B cell (primary cell): Measurements from ENCODE around the gene CTIF. TPM values are rescaled to one million over a fixed set of nuclear protein-coding genes. Genes with fewer than 3 reads are reported as not detected.

Experiments
- ATAC-seq: fragments of 200-7000 bp; cut with Tn5 transposase; one replicate; pipeline ENCODE4 v1.10.0; 2021; ENCODE audit warnings: low read depth, mild to moderate bottlenecking, moderate number of reproducible peaks, moderate library complexity
- CTCF ChIA-PET: fragments of 350-600 bp; sonication (Branson Sonifier 250); formaldehyde crosslinking; loops from one replicate; lab custom pipeline; 2021; ENCODE audit warnings: antibody characterized with exemption, inconsistent platforms; lab: Charles Lee
- POLR2A ChIA-PET: fragments of 350-600 bp; sonication (Branson Sonifier 250); formaldehyde crosslinking; loops from one replicate; lab custom pipeline; 2021; ENCODE audit warnings: antibody characterized with exemption; lab: Charles Lee
- DNase-seq: peaks from one replicate; pipeline ENCODE4 v3.0.0; 2013
- H2AFZ ChIP-seq: 2 replicates; pipeline ENCODE4 v1.6.1; 2012; ENCODE audit warnings: mild to moderate bottlenecking, low read depth, low read length; ENCODE audit not compliant: insufficient read depth, poor library complexity, severe bottlenecking
- H3K27ac ChIP-seq, 2 donors: 1 replicate in 1 of 2; 2 replicates in 1 of 2; pipeline ENCODE4 v1.5.1; 2012 to 2013; ENCODE audit warnings: low read length in 2 of 2, mild to moderate bottlenecking in 2 of 2, moderate library complexity in 1 of 2
- H3K27me3 ChIP-seq, 4 experiments: fragments of 200-600 bp in 1 of 4; sonication (generic) in 1 of 4; replicated peaks in 1 of 4; 1 replicate in 2 of 4; 2 replicates in 2 of 4; pipeline versions ENCODE4 v1.6.1 to v1.7.0; 2013 to 2016; ENCODE audit warnings: low read length in 3 of 4, mild to moderate bottlenecking in 2 of 4, mixed read lengths in 1 of 4, moderate library complexity in 1 of 4; ENCODE audit not compliant: insufficient read depth in 4 of 4, control insufficient read depth in 3 of 4; ENCODE audit errors: control extremely low read depth in 1 of 4
- H3K36me3 ChIP-seq, 2 experiments: replicated peaks in 1 of 2; 1 replicate in 1 of 2; 2 replicates in 1 of 2; pipeline versions ENCODE4 v1.6.1 to v1.7.1; 2013; ENCODE audit warnings: low read length in 1 of 2; ENCODE audit not compliant: insufficient read depth in 2 of 2, control insufficient read depth in 1 of 2; ENCODE audit errors: control extremely low read depth in 1 of 2, extremely low read depth in 1 of 2
- H3K4me1 ChIP-seq, 2 donors: fragments of 200-600 bp in 1 of 2; sonication (generic) in 1 of 2; 1 replicate in 1 of 2; 2 replicates in 1 of 2; pipeline versions ENCODE4 v1.5.1 to v1.6.1; 2013 to 2017; ENCODE audit warnings: low read length in 2 of 2; ENCODE audit not compliant: control insufficient read depth in 2 of 2, insufficient read depth in 2 of 2
- H3K4me2 ChIP-seq: replicated peaks from 2 replicates; pipeline ENCODE3; 2012; ENCODE audit warnings: mild to moderate bottlenecking, low read depth, low read length; ENCODE audit not compliant: poor library complexity, severe bottlenecking
- H3K4me3 ChIP-seq, 5 experiments: fragments of 200-600 bp in 1 of 5; sonication (generic) in 1 of 5; 1 replicate in 3 of 5; 2 replicates in 2 of 5; pipeline versions ENCODE4 v1.5.1 to v1.7.0; 2011 to 2016; ENCODE audit warnings: low read length in 4 of 5, mild to moderate bottlenecking in 4 of 5, low read depth in 2 of 5, control low read depth in 1 of 5, moderate library complexity in 1 of 5; ENCODE audit not compliant: insufficient read depth in 1 of 5; ENCODE audit errors: control extremely low read depth in 1 of 5, extremely low read depth in 1 of 5
- H3K79me2 ChIP-seq: fragments of 200-600 bp; sonication (generic); one replicate; pipeline ENCODE4 v1.6.0; 2016; ENCODE audit warnings: low read length; ENCODE audit not compliant: control insufficient read depth, insufficient read depth
- H3K9ac ChIP-seq: fragments of 200-600 bp; sonication (generic); 2 replicates; pipeline ENCODE4 v1.6.1; 2017; ENCODE audit warnings: mild to moderate bottlenecking, low read length, moderate library complexity
- H3K9me3 ChIP-seq, 3 donors: one replicate each; pipeline versions ENCODE4 v1.6.1 to v1.7.1; 2013; ENCODE audit warnings: low read length in 2 of 3; ENCODE audit not compliant: control insufficient read depth in 2 of 3, insufficient read depth in 1 of 3; ENCODE audit errors: control extremely low read depth in 1 of 3
- H4K20me1 ChIP-seq: 2 replicates; pipeline ENCODE4 v1.6.0; 2012; ENCODE audit warnings: mild to moderate bottlenecking, low read length; ENCODE audit not compliant: insufficient read depth, control insufficient read depth, poor library complexity, severe bottlenecking
- H3K27ac Mint-ChIP-seq: one replicate; pipeline ENCODE4 v1.8.0; 2021; ENCODE audit warnings: mixed read lengths
- H3K27me3 Mint-ChIP-seq: one replicate; pipeline ENCODE4 v1.8.0; 2021; ENCODE audit warnings: mixed read lengths
- H3K4me1 Mint-ChIP-seq: one replicate; pipeline ENCODE4 v1.8.0; 2021; ENCODE audit warnings: mixed read lengths
- H3K4me3 Mint-ChIP-seq: one replicate; pipeline ENCODE4 v1.8.0; 2021; ENCODE audit warnings: mixed read lengths
- H3K9me3 Mint-ChIP-seq: one replicate; pipeline ENCODE4 v1.8.0; 2022; ENCODE audit warnings: mixed read lengths; ENCODE audit not compliant: insufficient read depth
- EZH2 ChIP-seq: IDR thresholded peaks from 2 replicates; pipeline ENCODE4 v1.6.1; 2012; ENCODE audit warnings: borderline replicate concordance, low read depth, mild to moderate bottlenecking, moderate library complexity, low read length; ENCODE audit not compliant: insufficient read depth, poor library complexity, severe bottlenecking
- WGBS: methylation state at CpG from one replicate; pipeline ENCODE4 v1.1.5; 2013; ENCODE audit warnings: missing lambda C conversion rate; ENCODE audit not compliant: insufficient coverage; 5-methylcytosine and 5-hydroxymethylcytosine counted together
- intact Hi-C: fragments of 100-400 bp; cut with micrococcal nuclease; formaldehyde crosslinking; loops from one replicate; pipeline ENCODE4 v1.10.0; 2022
- polyA plus RNA-seq: library from polyadenylated mRNA; depleted of rRNA; stranded (reverse); fragments of >200 nt; gene quantifications from 2 replicates; pipeline ENCODE4 v1.2.3, GENCODE V29; 2012
- total RNA-seq, 2 donors: library from RNA; stranded (reverse); fragments of 120-200 nt in 1 of 2; gene quantifications; 1 replicate in 1 of 2; 2 replicates in 1 of 2; pipeline versions ENCODE4 v1.2.3 to v1.2.4, GENCODE V29; 2013 to 2022
- TF ChIP-seq, protein P1 (sequence below): fragments of 200-600 bp; IDR thresholded peaks from one replicate; pipeline ENCODE4 v1.8.0; 2022; ENCODE audit warnings: antibody characterized with exemption, mild to moderate bottlenecking

CTIF gene
- total and polyA plus RNA-seq, 2 donors (not counting 1 experiment from before 2014, with no cell fraction given) = 3.6 to 16.2 TPM

DNA sequence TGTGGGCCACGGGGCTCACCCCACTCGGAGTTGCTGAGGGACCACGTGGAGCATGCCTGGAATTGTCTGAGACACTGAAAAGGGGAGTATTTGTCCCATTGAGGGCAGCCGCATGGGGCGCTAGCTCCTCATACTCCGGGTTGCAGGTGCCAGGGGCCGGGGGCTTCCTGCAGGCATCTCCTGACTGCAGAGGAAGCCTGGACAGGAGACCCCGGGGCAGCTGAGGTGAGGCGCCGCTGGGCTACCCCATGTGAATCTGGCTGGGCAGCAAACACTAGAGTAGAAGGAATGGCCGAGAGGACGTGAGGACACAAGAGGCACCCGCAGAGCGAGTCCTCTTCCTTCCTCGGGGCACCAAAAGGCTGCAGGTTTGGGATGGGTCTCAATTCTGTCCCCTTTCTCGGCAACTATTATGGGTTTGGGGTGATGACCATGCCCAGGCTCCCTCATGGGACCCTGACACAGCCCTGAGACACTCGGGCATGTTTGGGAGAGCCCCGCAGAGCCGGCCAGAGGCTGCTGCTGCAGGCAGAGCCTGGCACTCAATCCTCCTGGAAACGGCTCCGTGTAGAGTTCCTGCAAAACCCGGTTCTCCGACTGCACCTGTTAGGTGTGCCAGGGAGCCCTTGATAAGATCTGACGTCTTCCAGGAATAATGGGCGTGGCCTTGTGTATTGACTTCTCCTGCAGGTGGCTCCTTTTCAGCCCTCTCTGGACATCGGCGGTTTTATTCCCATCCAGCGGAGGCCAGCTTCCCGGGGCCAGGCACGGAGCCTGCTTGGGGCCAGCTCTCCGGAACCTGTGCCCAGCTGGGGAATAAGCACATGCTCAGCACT lies 77.0 kb downstream of the CTIF start:
- TF ChIP-seq EZH2 = no peak
- TF ChIP-seq, protein P1, sequence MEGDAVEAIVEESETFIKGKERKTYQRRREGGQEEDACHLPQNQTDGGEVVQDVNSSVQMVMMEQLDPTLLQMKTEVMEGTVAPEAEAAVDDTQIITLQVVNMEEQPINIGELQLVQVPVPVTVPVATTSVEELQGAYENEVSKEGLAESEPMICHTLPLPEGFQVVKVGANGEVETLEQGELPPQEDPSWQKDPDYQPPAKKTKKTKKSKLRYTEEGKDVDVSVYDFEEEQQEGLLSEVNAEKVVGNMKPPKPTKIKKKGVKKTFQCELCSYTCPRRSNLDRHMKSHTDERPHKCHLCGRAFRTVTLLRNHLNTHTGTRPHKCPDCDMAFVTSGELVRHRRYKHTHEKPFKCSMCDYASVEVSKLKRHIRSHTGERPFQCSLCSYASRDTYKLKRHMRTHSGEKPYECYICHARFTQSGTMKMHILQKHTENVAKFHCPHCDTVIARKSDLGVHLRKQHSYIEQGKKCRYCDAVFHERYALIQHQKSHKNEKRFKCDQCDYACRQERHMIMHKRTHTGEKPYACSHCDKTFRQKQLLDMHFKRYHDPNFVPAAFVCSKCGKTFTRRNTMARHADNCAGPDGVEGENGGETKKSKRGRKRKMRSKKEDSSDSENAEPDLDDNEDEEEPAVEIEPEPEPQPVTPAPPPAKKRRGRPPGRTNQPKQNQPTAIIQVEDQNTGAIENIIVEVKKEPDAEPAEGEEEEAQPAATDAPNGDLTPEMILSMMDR = no peak
- Histone ChIP-seq H3K4me3 (no peak overlapping the region), H3K4me1 (no peaks in the 10 kb centered on the region), H3K36me3 (no peaks in the 10 kb centered on the region), H3K27ac (no peak overlapping the region), H3K9ac (no peak overlapping the region), H3K79me2 (no peaks in the 10 kb centered on the region), H3K9me3 (no peaks in the 10 kb centered on the region), H2AFZ (no peak overlapping the region), H3K4me2 (no peak overlapping the region), H3K27me3 (no peaks in the 10 kb centered on the region), H4K20me1 (no peaks in the 10 kb centered on the region)
- WGBS = 93% methylated on average over 31 of the region's 31 CpGs
- intact Hi-C loops = no loop called here
- ChIA-PET POLR2A (no interaction called here), CTCF (no interaction called here)
- Mint-ChIP-seq H3K4me3 (no peak overlapping the region), H3K27me3 (no peaks in the 10 kb centered on the region), H3K4me1 (no peaks in the 10 kb centered on the region), H3K27ac (no peak overlapping the region), H3K9me3 (no peaks in the 10 kb centered on the region)
- DNase-seq (no peak), ATAC-seq (no peak)

DNA sequence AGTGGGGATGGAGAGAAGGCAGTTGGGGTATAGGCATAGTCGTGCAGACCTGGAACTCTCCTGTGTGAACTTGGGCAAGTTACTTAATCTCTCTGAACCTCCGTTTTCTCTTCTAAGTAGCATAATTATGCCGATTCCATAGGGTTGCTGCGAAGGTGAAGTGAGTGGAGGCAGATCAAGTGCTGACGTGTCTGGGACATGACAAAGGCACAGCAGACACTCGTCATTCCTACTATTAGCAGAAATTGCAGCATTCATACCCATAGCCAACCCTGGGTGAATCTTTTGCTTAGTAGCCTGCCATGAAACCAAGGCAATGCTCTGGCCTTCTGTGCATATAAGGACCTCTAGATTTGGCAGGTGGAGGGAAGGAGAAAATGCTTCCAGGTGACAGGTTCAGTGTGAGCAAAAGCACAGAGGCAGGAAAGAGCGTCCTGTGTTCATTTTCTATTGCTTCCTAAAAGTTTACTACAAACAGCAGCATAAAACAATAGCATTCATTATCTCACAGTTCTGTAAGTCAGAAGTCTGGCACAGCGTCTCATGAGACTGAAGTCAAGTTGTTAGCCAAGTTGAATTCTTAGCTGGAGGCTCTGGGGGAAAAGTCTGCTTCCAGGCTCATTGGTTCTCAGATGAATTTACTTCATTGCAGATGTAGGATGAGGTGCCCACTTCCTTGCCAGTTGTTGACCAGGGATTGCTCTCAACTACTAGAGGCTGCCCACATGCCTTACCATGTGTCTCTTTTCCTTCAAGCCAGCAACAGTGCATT lies 77.8 kb downstream of the CTIF start:
- peaks cover 5% of the 10 kb centered on the region for H3K4me1 Mint-ChIP-seq
- no peaks in the 10 kb centered on the region for H3K9me3 Mint-ChIP-seq
- no peak overlapping the region for H3K9ac ChIP-seq
- ChIA-PET POLR2A (no interaction called here), CTCF (no interaction called here)
- no peaks in the 10 kb centered on the region for H3K36me3 ChIP-seq
- no peak overlapping the region for H3K4me2 ChIP-seq
- WGBS = 69% methylated on average over 2 of the region's 8 CpGs
- intact Hi-C loops = no loop called here
- TF ChIP-seq EZH2 = no peak
- TF ChIP-seq, protein P1 = no peak
- DNase-seq (no peak), ATAC-seq (no peak)
- H3K27ac Mint-ChIP-seq = no peak overlapping the region
- H3K27ac ChIP-seq = no peak overlapping the region
- no peaks in the 10 kb centered on the region for H3K4me1 ChIP-seq
- H3K4me3 Mint-ChIP-seq = no peak overlapping the region
- H3K79me2 ChIP-seq = no peaks in the 10 kb centered on the region
- no peaks in the 10 kb centered on the region for H3K27me3 ChIP-seq
- no peak overlapping the region for H3K4me3 ChIP-seq
- no peaks in the 10 kb centered on the region for H4K20me1 ChIP-seq
- H3K27me3 Mint-ChIP-seq = no peaks in the 10 kb centered on the region
- no peaks in the 10 kb centered on the region for H3K9me3 ChIP-seq
- H2AFZ ChIP-seq = no peak overlapping the region
